Lung microvascular endothelial cell (primary cell): Measurements from ENCODE around the gene NF1. TPM values are rescaled to one million over a fixed set of nuclear protein-coding genes. Genes with fewer than 3 reads are reported as not detected.
"Not testable (repeated sequence)": the region's sequence is repeated elsewhere in the genome, so short reads cannot be mapped to it uniquely, and the experiment has no call there.

Experiments
- DNase-seq, 2 donors: peaks; one replicate each; pipeline versions ENCODE4 v3.0.0 to v3.0.0-alpha.2; 2010; ENCODE audit warnings: low read depth in 2 of 2
- total RNA-seq: library from RNA; depleted of rRNA; stranded (reverse); fragments of >200 nt; gene quantifications from 2 replicates; pipeline ENCODE4 v1.2.1, GENCODE V29; 2014

NF1 gene
- total RNA-seq, 1 donor from 2014 or later = 24.2 TPM

DNA sequence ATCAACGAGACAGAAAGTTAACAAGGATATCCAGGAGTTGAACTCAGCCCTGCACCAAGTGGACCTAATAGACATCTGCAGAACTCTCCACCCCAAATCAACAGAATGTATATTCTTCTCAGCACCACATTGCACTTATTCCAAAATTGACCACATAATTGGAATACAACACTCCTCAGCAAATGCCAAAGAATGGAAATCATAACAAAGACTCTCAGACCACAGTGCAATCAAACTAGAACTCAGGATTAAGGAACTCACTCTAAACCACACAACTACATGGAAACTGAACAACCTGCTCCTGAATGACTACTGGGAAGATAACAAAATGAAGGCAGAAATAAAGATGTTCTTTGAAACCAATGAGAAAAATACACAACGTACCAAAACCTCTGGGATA lies 84.2 kb downstream of the NF1 start:
- DNase-seq = not testable (repeated sequence)

DNA sequence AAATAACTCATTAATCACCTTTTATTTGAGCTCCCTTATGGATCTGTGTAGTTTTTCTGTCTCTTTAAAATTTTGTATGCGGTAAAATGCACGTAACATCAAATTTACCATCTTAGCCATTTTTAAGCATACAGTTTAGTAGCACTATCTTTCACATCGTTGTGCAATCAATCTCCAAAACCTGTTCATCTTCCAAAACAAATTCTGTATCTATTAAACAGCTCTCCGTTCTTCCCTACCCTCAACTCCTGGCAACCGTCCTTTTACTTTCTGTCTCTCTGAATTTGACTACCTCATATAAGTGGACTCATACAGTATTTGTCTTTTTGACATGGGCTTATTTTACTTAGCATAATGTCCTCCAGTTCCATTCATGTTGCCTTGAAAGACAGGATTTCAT lies 100.5 kb downstream of the NF1 start:
- DNase-seq = peak in 1 of 2 donors; percentile 43

DNA sequence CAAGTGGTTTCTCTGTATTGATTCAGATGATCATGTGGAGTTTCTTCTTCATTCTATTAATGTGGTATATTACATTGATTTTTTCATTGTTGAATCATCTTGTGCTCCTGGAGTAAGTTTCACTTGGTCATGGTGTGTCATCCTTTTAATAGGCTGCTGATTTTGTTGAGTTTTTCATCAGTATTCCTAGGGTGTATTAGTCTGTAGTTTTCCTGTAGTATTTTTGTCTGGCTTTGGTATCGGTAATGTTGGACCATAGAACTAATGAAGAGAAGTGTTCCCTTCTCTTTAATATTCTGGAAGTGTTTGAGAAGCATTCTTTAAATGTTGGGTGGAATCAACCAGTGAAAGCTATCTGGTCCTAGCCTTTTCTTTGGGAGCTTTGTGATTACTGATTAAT lies 103.2 kb downstream of the NF1 start:
- DNase-seq = no peak

DNA sequence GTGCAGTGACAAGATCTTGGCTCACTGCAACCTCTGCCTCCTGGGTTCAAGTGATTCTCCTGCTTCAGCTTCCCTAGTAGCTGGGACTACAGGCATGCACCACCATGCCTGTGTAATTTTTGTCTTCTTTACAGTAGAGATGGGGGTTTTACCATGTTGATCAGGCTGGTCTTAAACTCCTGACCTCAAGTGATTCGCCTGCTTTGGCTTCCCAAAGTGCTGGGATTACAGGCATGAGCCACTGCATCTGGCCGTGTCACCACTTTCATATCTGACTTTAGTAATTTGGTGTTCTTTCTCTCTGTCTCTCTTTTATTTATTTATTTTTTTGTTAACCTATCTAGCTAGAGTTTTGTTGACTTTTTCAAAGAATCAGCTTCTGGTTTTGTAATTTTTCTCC lies 103.9 kb downstream of the NF1 start:
- not testable (repeated sequence) for DNase-seq

DNA sequence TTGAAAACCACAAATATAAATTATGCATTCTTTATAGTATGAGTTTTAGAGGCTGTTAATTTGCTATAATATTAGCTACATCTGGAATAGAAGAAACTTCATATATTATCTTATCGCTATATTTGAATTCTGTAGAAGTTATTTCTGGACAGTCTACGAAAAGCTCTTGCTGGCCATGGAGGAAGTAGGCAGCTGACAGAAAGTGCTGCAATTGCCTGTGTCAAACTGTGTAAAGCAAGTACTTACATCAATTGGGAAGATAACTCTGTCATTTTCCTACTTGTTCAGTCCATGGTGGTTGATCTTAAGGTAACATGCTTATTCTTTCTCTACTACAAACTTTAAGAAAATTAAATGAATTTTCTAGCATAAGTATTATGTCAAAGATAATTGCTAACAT lies 105.5 kb downstream of the NF1 start:
- DNase-seq = no peak

DNA sequence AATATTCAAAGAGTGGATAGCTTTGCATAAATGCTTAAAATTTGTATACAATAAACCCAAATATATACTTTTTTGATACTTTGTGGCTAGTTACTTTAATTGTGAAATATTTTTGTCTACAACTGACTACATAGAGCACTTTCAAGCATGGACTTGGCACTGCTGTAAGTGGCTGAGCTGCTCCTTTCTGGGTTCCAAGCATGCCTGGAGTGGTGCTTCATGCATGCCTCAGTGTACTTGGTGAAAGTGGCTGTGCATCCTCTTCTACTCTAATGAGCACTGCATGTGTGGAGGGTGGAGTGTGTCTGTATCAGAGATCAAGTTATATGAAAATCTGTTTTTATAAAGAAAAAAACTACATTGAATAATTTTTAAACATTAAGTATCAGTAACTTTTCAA lies 108.2 kb downstream of the NF1 start:
- no peak for DNase-seq

DNA sequence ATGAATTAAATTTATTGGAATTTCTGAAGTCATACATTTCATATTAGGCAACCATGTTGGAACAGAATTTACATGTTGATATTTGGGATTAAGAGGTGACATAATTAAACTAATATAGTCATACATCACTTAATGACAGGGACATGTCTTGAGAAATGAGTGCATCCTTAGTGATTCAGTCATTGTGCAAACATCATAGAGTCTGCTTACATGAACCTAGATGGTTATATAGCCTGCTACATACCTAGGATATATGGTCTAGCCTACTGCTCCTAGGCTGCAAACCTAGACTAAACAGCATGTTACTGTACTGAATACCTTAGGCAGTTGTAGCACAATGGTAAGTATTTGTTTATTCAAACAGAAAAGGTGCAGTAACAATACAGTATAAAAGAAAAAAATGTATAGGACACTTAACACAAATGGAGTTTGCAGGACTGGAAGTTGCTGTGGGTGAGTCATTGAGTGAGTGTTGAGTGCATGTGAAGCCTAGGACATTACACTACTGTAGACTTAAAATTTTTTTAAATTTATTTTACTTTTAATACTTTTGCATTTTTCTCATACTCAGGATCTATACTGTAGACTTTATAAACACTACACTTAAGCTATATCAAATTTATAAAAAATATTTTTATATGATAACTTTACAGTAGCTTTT lies 116.7 kb downstream of the NF1 start:
- DNase-seq = peak in 1 of 2 donors; percentile 12

DNA sequence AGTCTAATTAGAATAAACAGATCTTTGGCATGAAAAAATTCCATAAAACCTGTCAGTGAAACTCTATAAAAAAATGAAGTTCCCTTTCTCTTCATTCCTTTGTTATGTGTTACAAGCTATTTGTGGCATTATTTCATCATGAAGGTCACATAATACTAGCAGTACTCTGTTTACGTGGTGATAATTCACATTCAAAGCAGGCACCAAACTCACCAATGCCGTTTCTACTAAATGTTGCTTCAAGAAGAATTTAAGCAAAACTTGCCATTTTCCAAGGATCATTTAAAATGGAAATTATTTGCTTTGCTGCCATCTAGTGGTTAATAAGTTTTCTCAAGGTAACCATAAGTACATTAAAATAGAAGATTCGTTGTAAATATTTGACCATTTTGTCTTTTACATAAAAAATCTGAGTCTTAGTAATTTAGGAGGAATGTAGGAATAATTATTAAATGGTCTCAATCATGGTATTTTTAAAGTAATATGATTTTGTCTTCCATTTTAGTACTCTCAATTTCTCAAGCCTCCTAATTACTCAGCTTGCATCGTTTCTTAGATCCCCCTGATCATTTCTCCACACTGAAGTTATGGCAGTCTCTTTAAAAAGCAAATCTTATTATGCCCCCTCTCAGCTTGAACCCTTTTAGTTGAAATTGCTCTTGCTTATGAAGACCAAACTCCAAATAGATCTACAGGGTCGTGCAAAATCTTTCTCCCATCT lies 121.4 kb downstream of the NF1 start:
- peak; percentile 61 to 65 for DNase-seq

- DNase-seq = no peak
These were observed 129.6 kb downstream of the NF1 start for GRCh38 chr17:31224366-31224765.

DNA sequence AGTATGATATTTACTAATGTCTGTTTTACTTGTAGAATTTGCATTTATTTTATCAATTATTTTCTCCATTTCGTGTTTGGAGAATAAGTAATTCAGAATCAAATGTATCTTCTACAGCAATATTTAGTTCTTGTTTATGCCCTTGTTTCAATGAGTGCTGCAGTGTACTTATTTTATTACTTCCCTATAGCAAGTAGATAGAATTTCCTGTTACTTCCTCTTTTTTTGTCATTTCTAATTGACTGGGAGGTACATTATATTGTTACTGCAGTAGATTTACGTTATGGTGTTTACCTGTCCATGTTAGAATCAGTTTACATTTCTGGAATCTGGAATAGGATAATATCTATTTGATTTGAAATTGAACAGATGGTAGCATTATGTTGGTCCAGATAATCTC lies 131.1 kb downstream of the NF1 start:
- DNase-seq = no peak

DNA sequence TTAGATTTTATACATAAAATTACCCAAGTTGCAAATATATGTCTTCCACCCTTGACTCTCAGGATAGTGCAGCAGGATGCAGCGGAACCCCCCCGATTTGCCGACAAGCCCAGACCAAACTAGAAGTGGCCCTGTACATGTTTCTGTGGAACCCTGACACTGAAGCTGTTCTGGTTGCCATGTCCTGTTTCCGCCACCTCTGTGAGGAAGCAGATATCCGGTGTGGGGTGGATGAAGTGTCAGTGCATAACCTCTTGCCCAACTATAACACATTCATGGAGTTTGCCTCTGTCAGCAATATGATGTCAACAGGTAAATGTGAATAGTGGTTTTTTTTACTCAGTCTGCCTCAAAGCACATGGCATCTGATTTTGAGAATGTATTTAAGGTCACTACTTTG lies 131.6 kb downstream of the NF1 start:
- DNase-seq = peak in 1 of 2 donors; percentile 63

- DNase-seq = no peak
These were observed 132.2 kb downstream of the NF1 start for GRCh38 chr17:31226950-31227349.

DNA sequence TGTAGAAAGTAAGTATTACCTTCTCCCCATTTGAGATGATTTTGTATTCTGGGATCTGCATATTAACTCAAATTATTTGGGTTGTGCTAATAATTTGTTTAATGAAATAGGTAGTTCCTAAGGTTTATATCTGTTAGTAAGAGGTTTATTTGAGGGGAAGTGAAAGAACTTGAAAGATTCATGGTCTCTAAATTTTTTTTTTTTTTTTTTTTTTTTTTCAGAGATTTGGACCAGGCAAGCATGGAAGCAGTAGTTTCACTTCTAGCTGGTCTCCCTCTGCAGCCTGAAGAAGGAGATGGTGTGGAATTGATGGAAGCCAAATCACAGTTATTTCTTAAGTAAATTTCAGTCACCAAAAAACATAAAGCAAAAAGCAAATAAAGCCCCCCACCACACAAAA lies 137.1 kb downstream of the NF1 start:
- no peak for DNase-seq

DNA sequence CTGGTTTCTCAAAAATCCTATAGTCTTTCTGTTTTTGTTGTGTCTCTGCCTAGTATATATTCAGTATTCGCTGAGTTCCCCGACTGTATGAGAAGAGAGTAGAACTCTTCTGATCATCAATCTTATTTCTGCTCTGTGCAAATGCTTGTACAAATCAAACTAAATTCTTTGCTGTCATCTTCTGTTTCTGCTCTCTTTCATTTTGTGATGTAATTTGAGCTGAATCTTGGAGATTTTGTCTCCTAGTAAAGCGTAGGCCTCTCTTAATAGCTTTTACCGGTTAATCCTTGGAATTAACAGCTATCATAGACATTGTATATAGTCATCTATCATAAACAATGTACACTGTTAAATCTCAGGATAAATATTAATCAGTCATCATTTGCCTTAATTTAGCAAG lies 140.3 kb downstream of the NF1 start:
- no peak for DNase-seq

DNA sequence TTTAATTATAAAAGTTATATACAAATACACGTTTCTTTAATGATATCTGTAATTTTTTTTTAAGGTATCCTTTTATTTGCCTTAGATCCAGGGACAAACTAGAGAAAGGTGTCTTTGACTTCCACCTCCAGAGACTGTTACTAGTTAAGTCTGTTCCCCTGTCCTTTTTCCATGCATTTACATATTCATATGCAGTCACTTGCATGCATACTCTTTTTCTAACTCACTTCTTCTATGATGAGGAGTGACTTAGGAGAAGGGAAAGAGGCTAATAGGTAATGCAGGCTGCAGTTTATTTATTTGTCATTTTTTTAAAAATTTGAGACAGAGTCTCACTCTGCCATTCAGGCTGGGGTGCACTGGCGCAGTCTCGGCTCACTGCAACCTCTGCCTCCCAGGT lies 141.4 kb downstream of the NF1 start:
- no peak for DNase-seq

GRCh38 chr17:31236712-31237111 lies 141.9 kb downstream of the NF1 start:
- DNase-seq = no peak

DNA sequence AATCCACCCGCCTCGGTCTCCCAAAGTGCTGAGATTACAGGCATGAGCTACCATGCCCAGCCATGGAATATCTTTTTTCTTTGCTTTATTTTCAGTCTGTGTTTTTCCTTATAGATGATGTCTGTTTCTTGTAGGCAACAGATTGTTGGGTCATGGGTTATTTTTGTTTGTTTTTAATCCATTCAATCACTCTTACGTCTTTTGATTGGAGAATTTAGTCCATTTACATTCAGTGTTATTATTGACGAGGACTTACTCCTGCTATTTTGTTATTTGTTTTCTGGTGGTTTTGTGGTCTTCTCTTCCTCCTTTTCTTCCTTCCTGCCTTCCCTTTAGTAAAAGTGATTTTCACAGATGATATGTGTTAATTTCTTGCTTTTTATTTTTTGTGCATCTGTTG lies 146.3 kb downstream of the NF1 start:
- no peak for DNase-seq

- DNase-seq = peak in 1 of 2 donors; percentile 27
These were observed 154.4 kb downstream of the NF1 start for GRCh38 chr17:31248986-31249834.

- DNase-seq = no peak
These were observed 155.0 kb downstream of the NF1 start for GRCh38 chr17:31249835-31250141.

DNA sequence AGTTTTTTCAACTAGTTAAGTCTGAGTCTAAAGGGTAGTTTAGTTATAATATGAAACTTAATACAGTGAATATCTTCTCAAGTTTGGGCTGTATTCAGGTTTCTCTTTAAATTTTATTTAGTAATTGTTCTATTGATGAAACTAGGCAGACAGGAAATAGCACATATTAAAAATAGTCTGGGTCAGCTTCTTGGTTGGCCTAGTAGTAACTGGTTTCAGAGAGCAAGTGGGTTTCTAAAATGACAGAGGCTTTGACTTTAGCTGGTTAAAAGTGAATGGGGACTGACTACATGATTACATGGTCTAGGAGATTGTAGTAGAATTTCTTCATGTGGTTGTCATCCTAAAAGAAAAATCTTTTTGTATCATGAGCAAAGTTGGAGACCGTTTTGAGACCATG lies 155.5 kb downstream of the NF1 start:
- no peak for DNase-seq

DNA sequence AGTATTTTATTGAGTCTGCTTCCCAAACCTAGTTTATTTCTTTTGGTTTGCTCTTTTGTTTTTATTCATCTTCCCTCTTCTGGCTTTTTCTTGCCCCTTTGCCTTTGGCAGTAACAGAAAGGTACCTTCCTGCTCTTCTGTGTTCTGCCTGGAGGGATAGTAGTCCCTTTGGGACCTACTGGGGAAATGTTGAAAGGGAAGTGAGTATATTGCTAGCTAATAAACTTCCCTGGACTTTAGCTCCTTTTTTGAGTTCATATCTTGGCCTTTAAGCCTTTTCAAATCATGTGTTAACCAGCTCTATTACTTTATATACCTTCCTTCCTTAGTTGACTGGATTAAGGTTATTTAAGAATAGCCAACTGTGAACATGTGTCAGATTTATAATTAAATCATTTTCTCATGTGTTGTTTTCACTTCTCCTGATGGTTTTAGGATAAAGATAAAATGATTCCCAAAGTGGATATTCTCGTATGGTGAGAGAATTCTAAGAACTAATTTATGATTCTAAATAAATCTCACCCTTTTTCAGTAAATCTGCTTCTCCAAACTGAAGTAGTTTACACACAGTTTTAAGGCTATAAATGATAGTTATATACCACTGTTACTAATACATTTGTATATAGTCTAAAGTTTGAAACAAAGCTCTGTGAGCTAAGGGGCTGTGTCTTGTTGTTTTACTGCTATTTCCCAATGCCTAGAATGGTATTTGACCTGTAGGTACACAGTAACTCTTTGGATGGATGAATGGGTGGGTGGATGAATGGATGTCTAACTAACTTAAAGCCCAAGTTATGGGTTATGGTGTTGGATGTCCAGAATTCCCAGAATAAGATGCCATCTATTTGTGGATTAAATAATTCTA lies 156.6 kb downstream of the NF1 start:
- DNase-seq = no peak

DNA sequence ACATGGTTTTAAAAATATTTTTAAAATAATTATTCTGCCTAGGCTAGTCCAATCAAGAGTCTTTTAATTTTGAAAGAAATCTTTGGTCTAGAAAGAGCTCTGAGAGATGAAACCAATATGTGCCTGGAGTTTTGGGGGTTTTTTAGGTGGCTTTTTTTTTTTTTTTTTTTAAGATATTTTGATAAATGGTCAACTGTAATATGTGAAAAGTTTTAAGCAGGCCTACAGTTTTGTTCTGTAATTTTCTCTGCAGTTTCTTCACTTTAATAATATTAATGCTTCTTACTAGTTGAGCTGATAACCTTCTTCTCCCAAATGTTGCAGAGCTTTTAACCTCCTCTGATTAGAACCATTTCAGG lies 157.2 kb downstream of the NF1 start:
- no peak for DNase-seq
